ENCODE measurements around the gene TLK1. TPM values are rescaled to one million over a fixed set of nuclear protein-coding genes. Genes with fewer than 3 reads are reported as not detected.

TLK1 gene
- polyA plus RNA-seq, 1 donor from 2014 or later = 33.1 TPM

DNA sequence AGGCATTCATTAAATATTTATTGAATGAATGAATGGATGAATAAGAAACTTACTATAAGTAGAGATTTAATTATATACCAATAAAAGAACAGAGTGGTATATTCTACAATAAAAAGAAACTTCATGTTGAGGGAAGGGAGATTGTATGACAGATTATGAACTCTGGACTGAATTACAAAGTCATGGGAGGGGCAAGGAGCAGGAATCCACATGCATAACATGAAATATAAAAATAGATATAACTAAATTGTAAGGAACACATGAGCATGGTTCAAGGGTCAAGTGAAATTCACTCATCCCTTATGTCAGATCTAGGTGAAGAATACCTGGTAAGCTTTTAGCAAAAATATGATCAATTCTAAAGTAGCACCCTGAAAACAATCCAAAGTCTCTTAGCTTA is 27.1 kb upstream of the TLK1 start:
- H3F3A ChIP-seq (ENCODE audit: insufficient read depth, low read length, poor library complexity, severe bottlenecking) = no peaks in the 10 kb centered on the region
- H4K20me1 ChIP-seq (ENCODE audit: insufficient read depth) = no peaks in the 10 kb centered on the region
- no peak overlapping the region for H3K9ac ChIP-seq (ENCODE audit: low read length)
- no peak overlapping the region for H3K4me3 ChIP-seq (ENCODE audit: low read length)
- H3K79me2 ChIP-seq (replicated peaks; ENCODE audit: insufficient read depth, low read length) = no peaks in the 10 kb centered on the region
- H3K36me3 ChIP-seq (ENCODE audit: insufficient read depth, low read length) = no peaks in the 10 kb centered on the region
- H2AFZ ChIP-seq (ENCODE audit: low read depth, low read length) = no peak overlapping the region
- H3K9me2 ChIP-seq (ENCODE audit: insufficient read depth, low read length) = no peaks in the 10 kb centered on the region
- no peaks in the 10 kb centered on the region for H3K9me3 ChIP-seq (ENCODE audit: low read length)
- H3K27me3 ChIP-seq (ENCODE audit: insufficient read depth, low read depth, low read length) = no peaks in the 10 kb centered on the region
- H3K27ac ChIP-seq (ENCODE audit: low read length) = no peak overlapping the region
- no peak for TF ChIP-seq EP300 (conservative IDR thresholded peaks at IDR 0.05; ENCODE audit: poor library complexity, severe bottlenecking)
- TF ChIP-seq CTCF (IDR thresholded peaks at IDR 0.05; ENCODE audit: poor library complexity, severe bottlenecking) = no peak
- TF ChIP-seq TAF1 (IDR thresholded peaks at IDR 0.05; ENCODE audit: low read depth) = no peak
- no peak for TF ChIP-seq EZH2 (IDR thresholded peaks at IDR 0.05; ENCODE audit: borderline replicate concordance, insufficient read depth, low read length, poor library complexity, severe bottlenecking)
- no peak for TF ChIP-seq SMC3 (conservative IDR thresholded peaks at IDR 0.05; ENCODE audit: poor library complexity)
- no peak for TF ChIP-seq RAD21 (conservative IDR thresholded peaks at IDR 0.05)
- TF ChIP-seq MXI1 (conservative IDR thresholded peaks at IDR 0.05; ENCODE audit: poor library complexity, severe bottlenecking) = no peak
- no peak for TF ChIP-seq POLR2AphosphoS5 (IDR thresholded peaks at IDR 0.05)
- TF ChIP-seq, protein P1, sequence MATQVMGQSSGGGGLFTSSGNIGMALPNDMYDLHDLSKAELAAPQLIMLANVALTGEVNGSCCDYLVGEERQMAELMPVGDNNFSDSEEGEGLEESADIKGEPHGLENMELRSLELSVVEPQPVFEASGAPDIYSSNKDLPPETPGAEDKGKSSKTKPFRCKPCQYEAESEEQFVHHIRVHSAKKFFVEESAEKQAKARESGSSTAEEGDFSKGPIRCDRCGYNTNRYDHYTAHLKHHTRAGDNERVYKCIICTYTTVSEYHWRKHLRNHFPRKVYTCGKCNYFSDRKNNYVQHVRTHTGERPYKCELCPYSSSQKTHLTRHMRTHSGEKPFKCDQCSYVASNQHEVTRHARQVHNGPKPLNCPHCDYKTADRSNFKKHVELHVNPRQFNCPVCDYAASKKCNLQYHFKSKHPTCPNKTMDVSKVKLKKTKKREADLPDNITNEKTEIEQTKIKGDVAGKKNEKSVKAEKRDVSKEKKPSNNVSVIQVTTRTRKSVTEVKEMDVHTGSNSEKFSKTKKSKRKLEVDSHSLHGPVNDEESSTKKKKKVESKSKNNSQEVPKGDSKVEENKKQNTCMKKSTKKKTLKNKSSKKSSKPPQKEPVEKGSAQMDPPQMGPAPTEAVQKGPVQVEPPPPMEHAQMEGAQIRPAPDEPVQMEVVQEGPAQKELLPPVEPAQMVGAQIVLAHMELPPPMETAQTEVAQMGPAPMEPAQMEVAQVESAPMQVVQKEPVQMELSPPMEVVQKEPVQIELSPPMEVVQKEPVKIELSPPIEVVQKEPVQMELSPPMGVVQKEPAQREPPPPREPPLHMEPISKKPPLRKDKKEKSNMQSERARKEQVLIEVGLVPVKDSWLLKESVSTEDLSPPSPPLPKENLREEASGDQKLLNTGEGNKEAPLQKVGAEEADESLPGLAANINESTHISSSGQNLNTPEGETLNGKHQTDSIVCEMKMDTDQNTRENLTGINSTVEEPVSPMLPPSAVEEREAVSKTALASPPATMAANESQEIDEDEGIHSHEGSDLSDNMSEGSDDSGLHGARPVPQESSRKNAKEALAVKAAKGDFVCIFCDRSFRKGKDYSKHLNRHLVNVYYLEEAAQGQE (IDR thresholded peaks at IDR 0.05; ENCODE audit: borderline replicate concordance) = no peak
- H3K4me2 ChIP-seq (ENCODE audit: low read length) = no peak overlapping the region

DNA sequence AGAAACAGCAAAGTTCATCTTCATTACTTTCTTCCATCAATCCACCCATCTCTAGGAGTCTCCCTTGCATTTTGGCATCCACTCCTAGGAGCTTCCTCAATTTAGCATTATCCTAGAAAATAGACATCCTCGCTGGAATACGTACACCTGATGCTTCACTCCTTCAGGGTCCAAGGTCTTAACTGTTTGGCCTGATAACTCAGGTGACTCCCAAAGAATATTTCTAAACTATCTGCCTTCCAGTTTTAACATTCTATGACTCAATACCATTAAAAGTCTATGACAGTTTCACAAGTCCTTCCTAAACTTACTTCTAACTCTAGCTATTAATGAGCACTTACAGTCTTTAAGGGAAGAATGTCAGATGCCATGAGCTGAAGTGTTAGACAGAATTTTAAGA is 26.5 kb upstream of the TLK1 start:
- H3K9me3 ChIP-seq (ENCODE audit: low read length) = no peaks in the 10 kb centered on the region
- no peaks in the 10 kb centered on the region for H4K20me1 ChIP-seq (ENCODE audit: insufficient read depth)
- no peak overlapping the region for H3K4me2 ChIP-seq (ENCODE audit: low read length)
- no peak for TF ChIP-seq SMC3 (conservative IDR thresholded peaks at IDR 0.05; ENCODE audit: poor library complexity)
- TF ChIP-seq, protein P1 (IDR thresholded peaks at IDR 0.05; ENCODE audit: borderline replicate concordance) = no peak
- no peak overlapping the region for H3K4me3 ChIP-seq (ENCODE audit: low read length)
- H3K36me3 ChIP-seq (ENCODE audit: insufficient read depth, low read length) = no peaks in the 10 kb centered on the region
- no peaks in the 10 kb centered on the region for H3K79me2 ChIP-seq (replicated peaks; ENCODE audit: insufficient read depth, low read length)
- H3F3A ChIP-seq (ENCODE audit: insufficient read depth, low read length, poor library complexity, severe bottlenecking) = no peaks in the 10 kb centered on the region
- H2AFZ ChIP-seq (ENCODE audit: low read depth, low read length) = no peak overlapping the region
- H3K9me2 ChIP-seq (ENCODE audit: insufficient read depth, low read length) = no peaks in the 10 kb centered on the region
- H3K27me3 ChIP-seq (ENCODE audit: insufficient read depth, low read depth, low read length) = no peaks in the 10 kb centered on the region
- H3K27ac ChIP-seq (ENCODE audit: low read length) = no peak overlapping the region
- no peak overlapping the region for H3K9ac ChIP-seq (ENCODE audit: low read length)

Measured in neural cell (in vitro differentiated cells).